ENCODE measurements around the gene ARHGEF16.

GRCh38 chr1:3433596-3434320, 20.7 kb upstream of the ARHGEF16 start:
- TF ChIP-seq ATF3 (CRISPR knock-in tag; conservative IDR thresholded peaks at IDR 0.05) (no peak), FOXP1 (CRISPR knock-in tag; IDR thresholded peaks at IDR 0.05; ENCODE audit: borderline replicate concordance) (no peak)

Data from WTC11 (cell line).